ENCODE results near the gene FDCSP. TPM values are rescaled to one million over a fixed set of nuclear protein-coding genes. Genes with fewer than 3 reads are reported as not detected.

The FDCSP gene
- total RNA-seq, 1 donor from 2014 or later, result not detected

DNA sequence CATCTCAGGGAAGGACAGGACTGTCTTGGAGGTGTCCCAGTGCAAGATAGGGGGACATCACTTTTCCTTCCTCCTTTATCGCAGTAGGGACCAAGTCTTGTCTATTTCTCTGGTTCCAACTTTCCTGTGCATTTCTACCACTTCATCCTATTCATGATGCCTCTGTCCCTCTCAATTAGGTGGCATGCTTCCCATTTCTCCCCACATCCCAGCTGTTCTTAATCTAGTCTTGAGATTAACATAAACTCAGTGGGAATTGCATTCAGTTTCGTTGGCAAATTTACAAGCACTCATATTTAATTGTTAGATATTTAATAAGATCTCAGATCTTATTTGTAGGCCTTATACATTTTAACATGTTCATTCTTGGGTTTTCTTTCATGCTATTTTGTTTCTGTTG lies 46.1 kb upstream of the FDCSP start:
- Histone ChIP-seq H3K9me3 (ENCODE audit: low read depth) (no peaks in the 10 kb centered on the region), H3K79me2 (ENCODE audit: low read depth) (no peaks in the 10 kb centered on the region), H3K36me3 (no peaks in the 10 kb centered on the region), H2AFZ (replicated peaks) (no peak overlapping the region), H3F3A (ENCODE audit: low read depth) (no peaks in the 10 kb centered on the region), H3K4me2 (no peak overlapping the region), H3K9ac (no peak overlapping the region), H4K20me1 (ENCODE audit: low read depth) (no peaks in the 10 kb centered on the region), H3K27ac (no peak overlapping the region), H3K27me3 (no peaks in the 10 kb centered on the region), H3K4me1 (no peaks in the 10 kb centered on the region), H3K4me3 (no peak overlapping the region)
- TF ChIP-seq EZH2phosphoT487 (IDR thresholded peaks at IDR 0.05), result no peak
- no peak for TF ChIP-seq EZH2 (IDR thresholded peaks at IDR 0.05)
- TF ChIP-seq, protein P1, sequence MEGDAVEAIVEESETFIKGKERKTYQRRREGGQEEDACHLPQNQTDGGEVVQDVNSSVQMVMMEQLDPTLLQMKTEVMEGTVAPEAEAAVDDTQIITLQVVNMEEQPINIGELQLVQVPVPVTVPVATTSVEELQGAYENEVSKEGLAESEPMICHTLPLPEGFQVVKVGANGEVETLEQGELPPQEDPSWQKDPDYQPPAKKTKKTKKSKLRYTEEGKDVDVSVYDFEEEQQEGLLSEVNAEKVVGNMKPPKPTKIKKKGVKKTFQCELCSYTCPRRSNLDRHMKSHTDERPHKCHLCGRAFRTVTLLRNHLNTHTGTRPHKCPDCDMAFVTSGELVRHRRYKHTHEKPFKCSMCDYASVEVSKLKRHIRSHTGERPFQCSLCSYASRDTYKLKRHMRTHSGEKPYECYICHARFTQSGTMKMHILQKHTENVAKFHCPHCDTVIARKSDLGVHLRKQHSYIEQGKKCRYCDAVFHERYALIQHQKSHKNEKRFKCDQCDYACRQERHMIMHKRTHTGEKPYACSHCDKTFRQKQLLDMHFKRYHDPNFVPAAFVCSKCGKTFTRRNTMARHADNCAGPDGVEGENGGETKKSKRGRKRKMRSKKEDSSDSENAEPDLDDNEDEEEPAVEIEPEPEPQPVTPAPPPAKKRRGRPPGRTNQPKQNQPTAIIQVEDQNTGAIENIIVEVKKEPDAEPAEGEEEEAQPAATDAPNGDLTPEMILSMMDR (IDR thresholded peaks at IDR 0.05), result no peak
- no peak overlapping the region for H3K4me3 Mint-ChIP-seq
- no peak overlapping the region for H3K27ac Mint-ChIP-seq
- no peaks in the 10 kb centered on the region for H3K9me3 Mint-ChIP-seq
- no peaks in the 10 kb centered on the region for H3K27me3 Mint-ChIP-seq (ENCODE audit: insufficient read depth, low read depth)
- no peaks in the 10 kb centered on the region for H3K36me3 Mint-ChIP-seq
- H3K4me1 Mint-ChIP-seq, result no peaks in the 10 kb centered on the region
- DNase-seq (ENCODE audit: low spot score), result no peak

DNA sequence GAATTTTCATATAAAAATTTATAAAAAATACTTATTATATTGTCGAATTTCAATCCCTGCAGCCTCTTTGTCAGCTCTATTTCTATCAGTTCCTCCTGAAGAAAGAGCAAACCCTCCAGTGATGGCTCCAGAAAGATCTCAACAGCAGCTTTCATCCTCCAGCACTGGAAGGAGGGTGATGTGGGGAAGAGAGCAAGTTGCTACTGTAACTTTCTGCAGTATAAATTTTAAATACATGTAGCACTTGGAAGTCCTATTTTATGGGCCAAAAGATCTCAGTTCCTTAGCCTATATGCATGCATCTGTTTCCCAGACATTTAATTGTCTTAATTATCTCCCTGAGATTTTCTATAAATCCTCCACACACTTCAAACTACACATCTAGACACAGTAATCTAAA lies 44.1 kb upstream of the FDCSP start:
- Mint-ChIP-seq H3K4me3 (no peak overlapping the region), H3K4me1 (no peaks in the 10 kb centered on the region), H3K27me3 (ENCODE audit: insufficient read depth, low read depth) (no peaks in the 10 kb centered on the region), H3K27ac (no peak overlapping the region), H3K9me3 (no peaks in the 10 kb centered on the region), H3K36me3 (no peaks in the 10 kb centered on the region)
- no peak for DNase-seq (ENCODE audit: low spot score)
- no peaks in the 10 kb centered on the region for H3K4me1 ChIP-seq
- no peak for TF ChIP-seq EZH2 (IDR thresholded peaks at IDR 0.05)
- TF ChIP-seq, protein P1 (IDR thresholded peaks at IDR 0.05), result no peak
- no peak for TF ChIP-seq EZH2phosphoT487 (IDR thresholded peaks at IDR 0.05)
- H3K27ac ChIP-seq, result no peak overlapping the region
- H3F3A ChIP-seq (ENCODE audit: low read depth), result no peaks in the 10 kb centered on the region
- no peaks in the 10 kb centered on the region for H4K20me1 ChIP-seq (ENCODE audit: low read depth)
- H3K4me2 ChIP-seq, result no peak overlapping the region
- no peaks in the 10 kb centered on the region for H3K9me3 ChIP-seq (ENCODE audit: low read depth)
- no peaks in the 10 kb centered on the region for H3K36me3 ChIP-seq
- H3K9ac ChIP-seq, result no peak overlapping the region
- H3K27me3 ChIP-seq, result no peaks in the 10 kb centered on the region
- H3K4me3 ChIP-seq, result no peak overlapping the region
- no peaks in the 10 kb centered on the region for H3K79me2 ChIP-seq (ENCODE audit: low read depth)
- peak overlapping the region; percentile 81 for H2AFZ ChIP-seq (replicated peaks)

DNA sequence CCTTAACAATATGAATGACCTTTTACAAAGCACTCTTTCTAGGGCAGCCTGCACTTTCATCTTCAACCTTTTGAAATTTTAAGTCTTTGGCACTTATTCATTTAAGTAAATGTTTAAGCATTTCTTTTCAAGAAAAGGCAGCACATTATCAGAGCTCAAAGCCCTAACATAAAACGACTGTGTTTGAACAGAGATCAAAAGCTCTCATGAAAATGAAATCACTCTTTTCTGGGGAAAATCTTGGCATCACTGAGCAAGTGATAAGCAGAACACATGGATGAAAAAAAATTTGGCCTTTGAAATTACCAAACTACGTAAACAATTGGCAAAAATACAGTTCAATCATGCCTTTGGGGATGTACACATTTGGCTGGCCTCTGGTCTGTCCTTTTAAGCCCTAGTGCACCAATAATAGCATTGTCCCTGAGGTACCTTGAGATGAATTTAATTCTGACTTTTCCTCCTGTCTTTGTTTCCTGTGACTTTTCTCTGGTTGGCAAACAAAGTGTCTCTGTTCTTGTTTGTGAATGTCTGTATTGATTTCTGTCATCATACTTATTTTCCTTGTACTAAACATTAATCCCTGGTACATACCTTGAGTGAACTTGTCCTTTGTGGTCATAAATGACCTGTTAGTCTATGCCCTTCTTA lies 43.3 kb upstream of the FDCSP start:
- Histone ChIP-seq H3K79me2 (ENCODE audit: low read depth) (no peaks in the 10 kb centered on the region), H3K4me1 (no peaks in the 10 kb centered on the region), H3K9ac (no peak overlapping the region), H2AFZ (replicated peaks) (peak overlapping the region; percentile 81), H4K20me1 (ENCODE audit: low read depth) (no peaks in the 10 kb centered on the region), H3K4me2 (no peak overlapping the region), H3K9me3 (ENCODE audit: low read depth) (no peaks in the 10 kb centered on the region), H3F3A (ENCODE audit: low read depth) (no peaks in the 10 kb centered on the region), H3K36me3 (no peaks in the 10 kb centered on the region), H3K27ac (no peak overlapping the region), H3K4me3 (no peak overlapping the region), H3K27me3 (no peaks in the 10 kb centered on the region)
- H3K4me3 Mint-ChIP-seq, result no peak overlapping the region
- H3K4me1 Mint-ChIP-seq, result no peaks in the 10 kb centered on the region
- no peak overlapping the region for H3K27ac Mint-ChIP-seq
- H3K36me3 Mint-ChIP-seq, result no peaks in the 10 kb centered on the region
- H3K9me3 Mint-ChIP-seq, result no peaks in the 10 kb centered on the region
- TF ChIP-seq, protein P1 (IDR thresholded peaks at IDR 0.05), result no peak
- TF ChIP-seq EZH2 (IDR thresholded peaks at IDR 0.05), result no peak
- TF ChIP-seq EZH2phosphoT487 (IDR thresholded peaks at IDR 0.05), result no peak
- DNase-seq (ENCODE audit: low spot score), result no peak
- H3K27me3 Mint-ChIP-seq (ENCODE audit: insufficient read depth, low read depth), result no peaks in the 10 kb centered on the region

Data from neural progenitor cell (in vitro differentiated cells).